PFSK-1 (cell line): ENCODE measurements around the gene COMT.

Source experiments
- FOXP2 ChIP-seq: optimal IDR thresholded peaks from 2 replicates; pipeline ENCODE3; 2011; ENCODE audit warnings: borderline replicate concordance, control low read depth, inconsistent platforms; ENCODE audit not compliant: insufficient read depth; ENCODE audit errors: extremely low read length, extremely low read depth
- POLR2AphosphoS5 ChIP-seq: IDR thresholded peaks from 2 replicates; pipeline ENCODE4 v1.6.1; 2012; ENCODE audit warnings: low read depth, mild to moderate bottlenecking, control low read depth, low read length, moderate library complexity
- REST ChIP-seq, 2 experiments: IDR thresholded peaks; 2 replicates each; pipeline versions ENCODE4 v1.6.1 to v1.8.0; 2011 to 2012; ENCODE audit warnings: low read depth in 2 of 2, low read length in 2 of 2, control low read depth in 1 of 2, inconsistent platforms in 1 of 2, mild to moderate bottlenecking in 1 of 2, moderate library complexity in 1 of 2; ENCODE audit not compliant: insufficient read depth in 1 of 2
- SIN3A ChIP-seq: IDR thresholded peaks from 2 replicates; pipeline ENCODE4 v1.6.1; 2012; ENCODE audit warnings: mild to moderate bottlenecking, low read length, moderate library complexity, borderline replicate concordance; ENCODE audit not compliant: insufficient read depth
- TAF1 ChIP-seq: IDR thresholded peaks from 2 replicates; pipeline ENCODE4 v1.6.1; 2012; ENCODE audit warnings: low read length, control low read depth, borderline replicate concordance; ENCODE audit not compliant: insufficient read depth

The COMT gene

GRCh38 chr22:19987394-19988306, 46.1 kb downstream of the COMT start:
- TF ChIP-seq FOXP2 (no peak), REST (IDR thresholded peaks at IDR 0.05; ENCODE audit: insufficient read depth in 1 of 2, low read depth in 2 of 2, low read length in 2 of 2) (no peak), SIN3A (no peak), POLR2AphosphoS5 (no peak), TAF1 (no peak)

DNA sequence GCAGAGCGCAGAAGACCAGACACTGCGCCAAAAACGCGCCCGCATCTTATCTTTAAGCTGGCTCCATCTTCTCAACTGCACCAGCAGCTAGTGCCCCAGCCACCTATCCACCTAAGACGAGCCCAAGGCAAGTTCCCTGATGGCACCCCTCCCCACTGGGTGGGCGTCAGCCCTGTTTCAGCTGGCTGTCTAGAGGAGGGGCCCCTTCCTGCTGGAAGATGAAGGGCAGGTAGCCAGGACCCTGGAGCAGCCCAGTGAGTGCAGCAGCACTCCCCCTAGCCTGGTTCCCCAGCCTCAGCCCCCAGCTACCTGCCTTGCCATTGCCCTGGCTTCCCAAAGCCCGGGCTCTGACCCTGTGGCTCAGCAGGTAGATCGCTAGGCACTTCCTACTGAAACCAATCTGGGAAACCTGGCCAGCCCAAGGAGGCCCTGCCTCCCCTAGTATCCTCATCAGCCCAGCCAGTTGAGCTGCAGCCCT, 46.8 kb downstream of the COMT start:
- TF ChIP-seq POLR2AphosphoS5 = no peak
- no peak for TF ChIP-seq SIN3A
- TF ChIP-seq FOXP2 = no peak
- TF ChIP-seq TAF1 = no peak
- no peak for TF ChIP-seq REST (IDR thresholded peaks at IDR 0.05; ENCODE audit: insufficient read depth in 1 of 2, low read depth in 2 of 2, low read length in 2 of 2)

GRCh38 chr22:19988965-19989724, 47.6 kb downstream of the COMT start:
- TF ChIP-seq FOXP2 = no peak
- no peak for TF ChIP-seq TAF1
- no peak for TF ChIP-seq SIN3A

GRCh38 chr22:19989725-19990067, 48.1 kb downstream of the COMT start:
- no peak for TF ChIP-seq REST (IDR thresholded peaks at IDR 0.05; ENCODE audit: insufficient read depth in 1 of 2, low read depth in 2 of 2, low read length in 2 of 2)
- no peak for TF ChIP-seq SIN3A
- TF ChIP-seq FOXP2 = no peak
- no peak for TF ChIP-seq POLR2AphosphoS5
- TF ChIP-seq TAF1 = no peak

- TF ChIP-seq FOXP2 (no peak), TAF1 (no peak), REST (IDR thresholded peaks at IDR 0.05; ENCODE audit: insufficient read depth in 1 of 2, low read depth in 2 of 2, low read length in 2 of 2) (no peak), POLR2AphosphoS5 (no peak), SIN3A (no peak)
Measured at GRCh38 chr22:19990188-19990587, 48.6 kb downstream of the COMT start.
